ENCODE data around the gene TNFSF12. TPM values are rescaled to one million over a fixed set of nuclear protein-coding genes. Genes with fewer than 3 reads are reported as not detected.

The TNFSF12 gene
- total RNA-seq, 1 experiment from 2014 or later = 5.9 TPM

GRCh38 chr17:7555320-7555948 lies 6.6 kb downstream of the TNFSF12 start:
- H3K4me1 ChIP-seq (replicated peaks) = peaks cover 2% of the 10 kb centered on the region
- no peaks in the 10 kb centered on the region for H3K9me3 ChIP-seq (replicated peaks)
- H3K4me3 ChIP-seq = no peak overlapping the region
- H3K36me3 ChIP-seq = no peaks in the 10 kb centered on the region
- DNase-seq (ENCODE audit: low read depth in 1 of 2, low spot score in 2 of 2) = no peak
- H3K27me3 ChIP-seq (replicated peaks) = no peaks in the 10 kb centered on the region
- no peak overlapping the region for H3K27ac ChIP-seq

- H3K4me1 ChIP-seq (replicated peaks) = peaks cover 7% of the 10 kb centered on the region
- H3K36me3 ChIP-seq = no peaks in the 10 kb centered on the region
- H3K4me3 ChIP-seq = no peak overlapping the region
- no peaks in the 10 kb centered on the region for H3K9me3 ChIP-seq (replicated peaks)
- H3K27ac ChIP-seq = no peak overlapping the region
- DNase-seq (ENCODE audit: low read depth in 1 of 2, low spot score in 2 of 2) = no peak
- H3K27me3 ChIP-seq (replicated peaks) = no peaks in the 10 kb centered on the region
These were observed 7.8 kb downstream of the TNFSF12 start for GRCh38 chr17:7556627-7557026.

GRCh38 chr17:7557147-7557764 lies 8.4 kb downstream of the TNFSF12 start:
- peaks cover 7% of the 10 kb centered on the region for H3K4me1 ChIP-seq (replicated peaks)
- no peak overlapping the region for H3K4me3 ChIP-seq
- H3K27me3 ChIP-seq (replicated peaks) = no peaks in the 10 kb centered on the region
- no peaks in the 10 kb centered on the region for H3K9me3 ChIP-seq (replicated peaks)
- no peak for DNase-seq (ENCODE audit: low read depth in 1 of 2, low spot score in 2 of 2)
- no peak overlapping the region for H3K27ac ChIP-seq
- peaks cover 4% of the 10 kb centered on the region; the same call in 1 of the 2 replicates for H3K36me3 ChIP-seq

GRCh38 chr17:7557775-7558543 lies 9.1 kb downstream of the TNFSF12 start:
- no peak for DNase-seq (ENCODE audit: low read depth in 1 of 2, low spot score in 2 of 2)
- H3K27me3 ChIP-seq (replicated peaks) = no peaks in the 10 kb centered on the region
- no peak overlapping the region for H3K27ac ChIP-seq
- H3K4me3 ChIP-seq = no peak overlapping the region
- peaks cover 4% of the 10 kb centered on the region for H3K36me3 ChIP-seq
- H3K9me3 ChIP-seq (replicated peaks) = no peaks in the 10 kb centered on the region
- H3K4me1 ChIP-seq (replicated peaks) = peaks cover 12% of the 10 kb centered on the region

GRCh38 chr17:7558544-7559319 lies 9.9 kb downstream of the TNFSF12 start, which contains the start of gene TNFSF13:
TSS of gene TNFSF13 (plus strand) at chr17:7558750. CDS start at chr17:7559040, 290 bp downstream.
- Histone ChIP-seq H3K9me3 (replicated peaks) (no peaks in the 10 kb centered on the region), H3K27me3 (replicated peaks) (no peaks in the 10 kb centered on the region), H3K4me1 (replicated peaks) (peaks cover 14% of the 10 kb centered on the region), H3K4me3 (no peak within 1 kb of the TSS), H3K36me3 (peaks cover 10% of the 10 kb centered on the region), H3K27ac (no peak within 1 kb of the TSS)
- DNase-seq (ENCODE audit: low read depth in 1 of 2, low spot score in 2 of 2) = no peak

GRCh38 chr17:7559320-7560171 lies 10.7 kb downstream of the TNFSF12 start:
- H3K4me3 ChIP-seq = no peak overlapping the region
- peaks cover 14% of the 10 kb centered on the region for H3K4me1 ChIP-seq (replicated peaks)
- no peaks in the 10 kb centered on the region for H3K27me3 ChIP-seq (replicated peaks)
- peaks cover 19% of the 10 kb centered on the region for H3K36me3 ChIP-seq
- H3K9me3 ChIP-seq (replicated peaks) = no peaks in the 10 kb centered on the region
- no peak overlapping the region for H3K27ac ChIP-seq
- no peak for DNase-seq (ENCODE audit: low read depth in 1 of 2, low spot score in 2 of 2)

- peaks cover 14% of the 10 kb centered on the region for H3K4me1 ChIP-seq (replicated peaks)
- no peak overlapping the region for H3K27ac ChIP-seq
- DNase-seq (ENCODE audit: low read depth in 1 of 2, low spot score in 2 of 2) = peak in 1 of 2 experiments; percentile 49
These were observed 11.5 kb downstream of the TNFSF12 start for GRCh38 chr17:7560172-7561027.

GRCh38 chr17:7561028-7561575 lies 12.2 kb downstream of the TNFSF12 start:
- peaks cover 14% of the 10 kb centered on the region for H3K4me1 ChIP-seq (replicated peaks)
- H3K27me3 ChIP-seq (replicated peaks) = no peaks in the 10 kb centered on the region
- H3K27ac ChIP-seq = peak overlapping the region; percentile 54
- H3K36me3 ChIP-seq = peaks cover 31% of the 10 kb centered on the region
- peak; percentile 84 to 88 for DNase-seq (ENCODE audit: low read depth in 1 of 2, low spot score in 2 of 2)
- H3K9me3 ChIP-seq (replicated peaks) = no peaks in the 10 kb centered on the region
- H3K4me3 ChIP-seq = peak overlapping the region; percentile 75

More at GRCh38 chr17:7560172-7561027, 11.5 kb downstream of the TNFSF12 start:
- H3K27me3 ChIP-seq (replicated peaks) = no peaks in the 10 kb centered on the region
- peak overlapping the region; percentile 75 for H3K4me3 ChIP-seq
- no peaks in the 10 kb centered on the region for H3K9me3 ChIP-seq (replicated peaks)
- peaks cover 27% of the 10 kb centered on the region for H3K36me3 ChIP-seq

- peak within 1 kb of the TSS; percentile 75 for H3K4me3 ChIP-seq
- DNase-seq (ENCODE audit: low read depth in 1 of 2, low spot score in 2 of 2) = peak; percentile 82 to 86
- no peaks in the 10 kb centered on the region for H3K9me3 ChIP-seq (replicated peaks)
- H3K27ac ChIP-seq = peak within 1 kb of the TSS; percentile 54
- peaks cover 14% of the 10 kb centered on the region for H3K4me1 ChIP-seq (replicated peaks)
- H3K36me3 ChIP-seq = peaks cover 35% of the 10 kb centered on the region
- H3K27me3 ChIP-seq (replicated peaks) = no peaks in the 10 kb centered on the region
These were observed 12.8 kb downstream of the TNFSF12 start, which contains the start of gene SENP3 for GRCh38 chr17:7561589-7562207. TSS of gene SENP3 (plus strand) at chr17:7561919. CDS start at chr17:7563077, 1,158 bp downstream.

GRCh38 chr17:7562208-7562605 lies 13.3 kb downstream of the TNFSF12 start:
- Histone ChIP-seq H3K9me3 (replicated peaks) (no peaks in the 10 kb centered on the region), H3K4me3 (peak overlapping the region; percentile 75), H3K27ac (peak overlapping the region; percentile 47), H3K4me1 (replicated peaks) (peaks cover 14% of the 10 kb centered on the region), H3K27me3 (replicated peaks) (no peaks in the 10 kb centered on the region), H3K36me3 (peaks cover 40% of the 10 kb centered on the region)
- DNase-seq (ENCODE audit: low read depth in 1 of 2, low spot score in 2 of 2) = no peak

GRCh38 chr17:7563115-7563869 lies 14.4 kb downstream of the TNFSF12 start:
- DNase-seq (ENCODE audit: low read depth in 1 of 2, low spot score in 2 of 2) = no peak
- no peak overlapping the region for H3K27ac ChIP-seq
- no peaks in the 10 kb centered on the region for H3K9me3 ChIP-seq (replicated peaks)
- peaks cover 14% of the 10 kb centered on the region for H3K4me1 ChIP-seq (replicated peaks)
- H3K36me3 ChIP-seq = peaks cover 47% of the 10 kb centered on the region
- no peaks in the 10 kb centered on the region for H3K27me3 ChIP-seq (replicated peaks)
- H3K4me3 ChIP-seq = no peak overlapping the region; the same call in 1 of the 2 replicates
